Vagina (tissue), 2 donors: Measurements from ENCODE around the gene FSIP1.

Experiments used
- CTCF ChIP-seq, 3 experiments: fragments of 450-650 bp in 2 of 3; fragments of 200-600 bp in 1 of 3; sonication (generic) in 1 of 3; IDR thresholded peaks; one replicate each; pipeline ENCODE4 v1.5.1; 2017 to 2019; ENCODE audit warnings: antibody characterized with exemption in 3 of 3, mild to moderate bottlenecking in 2 of 3, moderate library complexity in 2 of 3
- POLR2A ChIP-seq, 2 donors: fragments of 450-650 bp; IDR thresholded peaks; one replicate each; pipeline ENCODE4 v1.6.1; 2017; ENCODE audit warnings: antibody characterized with exemption in 2 of 2, mild to moderate bottlenecking in 2 of 2, moderate library complexity in 2 of 2
- POLR2AphosphoS5 ChIP-seq, 2 donors: sonication (generic); formaldehyde crosslinking; IDR thresholded peaks; one replicate each; pipeline ENCODE4 v1.9.0; 2017; ENCODE audit warnings: antibody characterized with exemption in 2 of 2, mild to moderate bottlenecking in 2 of 2, low read depth in 1 of 2; ENCODE audit not compliant: insufficient read depth in 1 of 2

- no peak for TF ChIP-seq CTCF (IDR thresholded peaks at IDR 0.05)
- no peak for TF ChIP-seq POLR2A (IDR thresholded peaks at IDR 0.05)
- TF ChIP-seq POLR2AphosphoS5 (IDR thresholded peaks at IDR 0.05; ENCODE audit: insufficient read depth in 1 of 2, low read depth in 1 of 2): no peak
Measured at GRCh38 chr15:39613271-39613670, 169.4 kb downstream of the FSIP1 start.
